GM18502 (cell line): ENCODE data around the gene NSD2.
"Not testable (repeated sequence)": the region's sequence is repeated elsewhere in the genome, so short reads cannot be mapped to it uniquely, and the experiment has no call there.

ENCODE experiments used
- ATAC-seq: cut with Tn5 transposase; IDR thresholded peaks from one replicate; pipeline ENCODE4 v1.9.1; 2021; ENCODE audit warnings: mild to moderate bottlenecking; ENCODE audit not compliant: unreplicated experiment, poor library complexity

The NSD2 gene

DNA sequence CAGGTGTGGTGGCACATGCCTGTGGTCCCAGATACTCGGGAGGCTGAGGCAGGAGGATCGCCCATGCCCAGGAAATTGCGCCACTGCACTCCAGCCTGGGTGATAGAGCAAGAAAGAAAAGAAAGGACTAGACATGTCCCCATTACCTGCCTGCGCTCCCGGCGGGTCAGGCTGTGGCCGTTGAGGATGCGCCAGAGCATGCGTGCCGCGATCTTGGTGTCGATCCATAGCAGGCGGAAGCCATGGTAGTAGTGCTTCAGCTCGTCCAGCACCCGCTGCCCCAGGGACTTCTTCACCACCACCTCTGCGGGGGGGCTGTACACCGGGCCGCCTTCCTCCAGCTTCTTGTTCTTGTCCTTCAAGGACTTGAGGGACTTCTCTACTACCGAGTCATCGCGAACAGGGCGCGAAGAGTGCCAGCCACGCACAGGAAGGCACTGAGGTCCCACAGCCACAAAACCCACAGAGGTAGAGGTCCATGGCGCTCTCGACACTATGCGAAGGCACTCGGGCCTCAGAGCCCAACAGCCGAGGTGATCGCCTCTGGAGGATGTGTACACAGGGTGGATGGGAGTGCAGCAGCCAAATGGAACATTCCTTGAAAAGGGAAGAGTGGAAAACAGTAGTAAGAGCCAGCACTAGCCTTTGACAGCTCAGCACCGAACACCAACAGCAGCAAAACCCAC is 29.8 kb upstream of the NSD2 start:
- ATAC-seq: no peak

DNA sequence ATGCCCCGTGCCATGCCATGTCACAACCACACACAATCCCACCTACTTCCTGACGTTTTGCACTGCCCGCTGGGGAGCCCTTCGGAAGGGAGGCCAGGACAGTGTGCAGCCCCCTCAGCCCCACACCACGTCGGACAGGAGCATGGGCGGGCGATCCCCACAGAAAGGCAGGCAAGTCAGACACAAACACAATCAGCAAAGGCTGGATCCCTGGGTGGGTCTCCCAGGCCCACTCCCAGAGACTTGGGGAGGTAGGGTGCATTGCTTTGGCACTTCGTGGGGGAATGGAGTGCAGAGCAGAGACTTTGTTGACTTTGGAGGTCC is 29.3 kb upstream of the NSD2 start:
- no peak for ATAC-seq

DNA sequence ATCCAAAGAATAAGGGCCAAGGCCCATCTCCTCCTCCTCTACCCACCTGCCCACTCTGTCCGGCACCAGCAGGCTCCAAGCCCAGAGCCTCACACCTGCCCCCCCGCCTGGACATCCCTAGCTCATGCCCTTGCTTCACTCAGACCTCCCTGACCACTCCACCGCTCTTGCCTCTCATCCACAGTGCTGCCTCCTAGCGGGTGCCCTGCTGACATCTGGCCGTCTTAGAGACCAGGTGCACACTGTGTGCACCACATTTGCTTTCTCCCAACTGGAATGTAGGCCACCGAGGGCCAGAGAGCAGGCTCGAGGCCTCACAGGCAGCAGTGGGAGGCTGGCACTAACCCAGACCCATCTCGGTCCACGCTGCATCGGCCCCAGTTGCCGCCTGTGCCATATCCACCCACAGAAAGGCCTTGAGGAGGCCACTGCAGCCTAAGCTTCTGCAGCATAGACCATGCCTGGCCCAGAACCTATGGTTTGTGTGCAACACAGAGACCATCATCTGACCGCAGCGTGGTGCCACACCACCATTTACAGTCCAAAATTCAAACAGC is 28.8 kb upstream of the NSD2 start:
- no peak for ATAC-seq

DNA sequence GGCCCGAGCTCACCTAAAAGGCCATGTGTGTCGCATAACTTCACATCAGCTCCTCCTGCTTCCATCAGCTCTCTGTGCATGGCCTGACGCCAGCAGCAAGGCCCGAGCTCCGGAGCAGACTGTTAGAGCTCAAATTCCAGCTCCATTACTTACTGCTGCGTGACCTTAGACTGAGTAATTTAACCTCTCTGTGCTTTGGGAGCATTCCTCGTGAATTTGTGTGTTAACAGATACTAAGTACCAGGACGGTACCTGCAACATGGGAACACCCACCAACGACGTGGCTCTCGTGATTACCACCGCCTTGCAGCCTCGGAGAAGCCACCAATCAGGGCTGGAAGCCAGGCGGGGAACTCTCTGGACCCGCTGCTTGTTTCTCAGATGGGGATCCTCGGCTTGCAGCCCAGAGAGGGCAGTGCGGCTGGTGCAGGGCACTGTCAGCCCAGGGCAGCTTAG is 28.2 kb upstream of the NSD2 start:
- ATAC-seq: no peak

DNA sequence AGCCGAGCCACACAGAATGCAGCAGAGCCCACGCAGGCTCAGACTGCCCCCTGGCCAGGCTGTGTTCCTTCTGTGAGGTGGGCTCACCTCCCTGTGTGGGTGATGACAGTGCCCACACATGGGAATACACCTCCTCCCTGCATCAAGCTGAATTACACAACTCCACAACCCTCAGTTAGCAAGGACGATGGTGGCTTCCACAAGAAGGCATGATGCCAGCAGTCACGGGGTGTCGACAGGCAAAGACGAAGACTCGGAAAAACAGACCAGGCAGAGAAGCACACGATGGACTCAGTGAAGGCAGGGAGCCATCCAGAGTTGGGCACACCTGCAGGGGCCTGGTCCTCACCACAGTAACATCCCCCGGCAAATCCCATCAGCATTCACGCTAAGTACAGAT is 27.3 kb upstream of the NSD2 start:
- no peak for ATAC-seq

DNA sequence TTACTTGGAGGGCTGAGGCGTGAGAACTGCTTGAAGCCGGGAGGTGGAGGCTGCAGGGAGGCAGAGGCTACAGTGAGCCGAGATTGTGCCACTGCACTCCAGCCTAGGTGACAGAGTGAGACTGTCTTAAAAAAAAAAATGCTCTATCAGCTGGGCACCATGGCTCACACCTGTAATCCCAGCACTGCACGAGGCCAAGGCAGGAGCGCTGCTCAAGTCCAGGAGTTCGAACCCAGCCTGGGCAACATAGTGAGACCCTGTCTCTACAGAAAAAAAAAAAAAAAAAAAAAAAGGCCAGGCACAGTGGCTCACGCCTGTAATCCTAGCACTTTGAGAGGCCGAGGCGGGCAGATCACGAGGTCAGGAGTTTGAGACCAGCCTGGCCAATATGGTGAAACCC is 26.6 kb upstream of the NSD2 start:
- not testable (repeated sequence) for ATAC-seq

DNA sequence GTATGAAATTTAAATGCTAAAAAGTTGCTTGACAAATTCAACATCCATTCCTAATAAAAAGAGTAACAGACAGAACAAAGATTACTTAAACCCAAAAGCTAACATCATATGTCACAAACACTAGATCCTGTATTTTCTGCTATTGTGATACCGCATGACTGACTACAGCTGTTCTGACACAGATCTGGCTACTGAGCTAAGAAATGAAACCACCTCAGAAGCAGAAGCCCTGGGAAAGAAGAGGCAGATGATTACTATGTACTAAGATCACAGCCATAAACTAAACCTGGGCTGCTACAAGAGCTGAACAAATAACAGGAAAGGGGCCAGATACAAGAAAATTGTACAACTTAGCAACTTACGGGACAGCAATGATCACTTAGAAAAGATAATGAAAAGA is 24.6 kb upstream of the NSD2 start:
- ATAC-seq: peak; percentile 45

DNA sequence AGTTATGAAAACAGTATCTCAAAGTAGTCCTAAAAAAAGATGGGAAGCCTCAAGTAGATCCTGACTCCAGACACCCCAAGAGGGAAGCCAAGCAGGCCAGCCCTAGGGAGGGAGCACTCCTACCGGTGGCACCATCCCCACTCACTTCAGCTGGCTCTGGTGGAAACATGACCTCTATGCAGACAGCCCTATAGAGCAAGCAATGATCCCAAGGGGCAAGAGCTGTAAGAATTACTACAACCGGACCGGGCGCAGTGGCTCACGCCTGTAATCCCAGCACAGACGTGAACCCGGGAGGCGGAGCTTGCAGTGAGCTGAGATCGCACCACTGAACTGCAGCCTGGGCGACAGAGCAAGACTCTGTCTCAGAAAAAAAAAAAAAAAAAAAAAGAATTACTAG is 20.9 kb upstream of the NSD2 start:
- ATAC-seq: no peak

DNA sequence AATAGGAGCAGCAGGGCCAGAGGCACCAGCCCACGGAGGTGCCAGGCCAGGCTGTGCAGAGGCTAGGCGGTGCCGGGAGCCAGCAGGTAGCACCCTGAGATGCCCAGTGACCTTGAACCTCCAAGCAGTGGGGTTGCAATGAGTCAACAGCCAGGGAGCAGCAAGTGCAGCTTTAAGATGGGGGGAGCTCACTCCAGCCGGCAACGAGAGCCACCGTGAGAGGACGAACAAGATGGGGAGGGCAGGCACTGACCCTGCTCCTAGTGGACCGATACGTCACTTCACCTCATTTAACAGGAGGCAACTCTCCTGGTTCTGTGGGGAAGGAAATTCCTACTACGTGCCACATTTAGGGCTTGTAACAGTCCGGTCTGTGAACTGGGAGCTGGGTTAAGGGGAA is 20.0 kb upstream of the NSD2 start:
- ATAC-seq: no peak

DNA sequence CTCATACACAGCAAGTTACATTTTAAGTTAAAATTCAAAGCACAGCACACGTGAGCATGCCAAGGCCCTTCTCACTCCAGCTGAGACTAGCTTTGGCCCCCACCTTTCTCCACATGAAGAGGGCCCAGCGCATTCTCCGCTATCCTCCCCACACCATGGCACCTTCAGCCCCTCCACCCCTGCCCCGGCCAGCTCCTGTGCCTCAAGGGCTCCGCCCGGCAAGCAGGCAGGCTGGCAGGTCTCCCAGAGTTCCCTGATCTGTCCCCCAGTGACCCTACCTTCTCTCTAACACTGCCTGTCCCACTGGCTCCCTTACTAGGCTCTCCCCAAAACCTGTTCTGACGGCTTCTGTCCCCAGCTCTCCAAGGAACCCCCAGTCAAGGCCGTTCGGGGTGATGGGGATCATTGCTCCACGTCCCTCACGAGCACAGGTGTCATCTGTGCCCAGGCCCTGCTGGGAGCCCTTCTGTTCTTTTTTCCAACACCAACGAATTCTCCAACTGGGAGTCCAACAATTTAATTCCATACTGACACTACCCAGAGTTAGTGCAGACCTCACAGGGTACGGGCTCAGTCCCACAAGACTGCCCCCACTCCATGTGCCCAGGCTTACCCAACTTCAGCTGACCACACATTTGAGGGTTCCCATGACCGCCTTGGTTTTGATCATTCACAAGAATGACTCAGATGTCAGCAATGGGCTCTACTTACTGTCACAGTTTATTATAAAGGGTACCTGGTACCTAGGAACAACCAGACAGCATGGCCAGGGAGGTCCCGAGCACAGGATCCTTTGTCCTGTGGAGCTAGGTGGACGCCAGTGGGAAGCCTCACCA is 19.4 kb upstream of the NSD2 start:
- ATAC-seq: no peak

DNA sequence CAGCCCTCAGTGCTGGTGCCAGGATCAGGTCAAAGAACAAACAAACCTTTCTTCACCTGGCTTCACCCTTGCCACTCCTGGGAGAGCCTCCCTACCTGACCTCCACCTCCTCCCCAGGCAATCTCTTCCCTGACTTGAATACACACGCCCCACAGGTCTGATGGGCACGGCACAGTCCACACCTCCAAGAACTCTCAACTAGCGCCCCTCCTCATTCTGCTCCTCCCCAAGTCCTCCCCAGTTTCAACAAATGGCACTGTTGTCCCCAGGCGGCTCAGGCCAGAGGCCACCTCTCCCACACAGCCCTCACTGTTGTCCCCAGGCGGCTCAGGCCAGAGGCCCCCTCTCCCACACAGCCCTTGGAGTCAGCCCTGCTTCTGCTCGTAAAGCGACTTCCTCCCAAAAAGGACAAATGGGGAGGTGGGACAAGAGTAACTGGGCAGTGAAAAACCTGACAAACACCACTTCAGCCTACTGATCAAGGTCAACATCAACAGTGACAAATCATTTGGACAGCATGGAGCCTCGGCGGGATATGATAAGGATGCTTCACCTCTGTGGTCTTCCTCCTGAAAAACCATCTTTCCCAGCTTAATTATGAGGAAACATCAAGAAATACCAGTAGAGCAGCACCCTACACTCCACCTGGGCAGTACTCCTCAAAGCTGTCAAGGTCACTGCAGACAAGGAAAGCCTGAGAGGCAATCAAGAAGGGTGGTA is 18.1 kb upstream of the NSD2 start:
- no peak for ATAC-seq

DNA sequence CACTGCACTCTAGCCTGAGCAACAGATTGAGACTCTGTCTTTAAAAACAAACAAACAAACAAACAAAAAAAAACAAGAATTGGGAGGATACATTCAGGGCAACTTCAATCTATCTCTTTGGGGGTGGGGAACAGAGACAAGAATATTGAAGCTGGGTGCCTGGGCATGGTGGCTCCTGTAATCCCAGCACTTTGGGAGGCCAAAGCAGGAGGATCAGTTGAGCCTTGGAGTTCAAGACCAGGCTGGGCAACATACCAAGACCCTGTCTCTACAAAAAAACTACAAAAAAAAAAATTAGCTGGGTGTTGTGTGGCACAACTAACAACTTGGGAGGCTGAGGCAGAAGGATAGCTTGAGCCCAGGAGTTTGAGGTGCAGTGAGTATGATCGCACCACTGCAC is 16.4 kb upstream of the NSD2 start:
- no peak for ATAC-seq

DNA sequence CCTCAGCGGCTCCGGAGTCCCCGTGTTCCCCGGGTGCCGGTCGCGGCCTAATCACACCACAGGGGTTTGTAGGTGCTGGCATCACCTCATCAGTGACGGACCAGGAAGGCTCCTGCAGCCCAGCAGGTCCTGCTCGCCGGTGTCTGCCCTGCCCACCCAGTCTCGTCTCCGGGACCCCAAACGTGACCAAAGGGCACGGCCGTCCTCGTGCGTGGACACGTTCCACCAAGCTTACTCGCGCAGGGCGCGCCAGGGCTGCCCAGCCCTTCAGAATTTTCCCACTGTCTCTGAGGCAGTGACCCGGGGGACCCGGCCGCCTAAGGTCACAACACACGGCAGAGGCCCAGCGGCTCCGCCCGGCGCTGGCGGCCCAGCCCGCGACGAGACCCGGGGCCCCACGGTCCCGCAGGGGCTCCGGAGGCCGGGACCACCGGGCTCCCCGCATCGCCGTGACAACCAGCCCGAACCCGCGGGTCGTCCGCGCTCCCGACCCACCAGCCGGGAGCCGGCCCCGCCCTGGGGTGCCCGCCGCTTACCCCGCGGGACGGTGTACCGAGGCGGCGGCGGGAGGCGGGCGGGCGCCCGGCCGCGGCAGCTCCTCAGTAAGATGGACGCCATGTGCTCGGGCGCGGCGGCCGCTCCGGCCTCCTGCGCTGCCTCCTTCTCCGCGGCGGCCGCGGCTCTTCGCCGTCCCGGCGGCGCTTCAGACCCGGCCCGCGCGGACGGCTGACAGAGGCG is 15.7 kb upstream of the NSD2 start:
- peak; percentile 29 for ATAC-seq

DNA sequence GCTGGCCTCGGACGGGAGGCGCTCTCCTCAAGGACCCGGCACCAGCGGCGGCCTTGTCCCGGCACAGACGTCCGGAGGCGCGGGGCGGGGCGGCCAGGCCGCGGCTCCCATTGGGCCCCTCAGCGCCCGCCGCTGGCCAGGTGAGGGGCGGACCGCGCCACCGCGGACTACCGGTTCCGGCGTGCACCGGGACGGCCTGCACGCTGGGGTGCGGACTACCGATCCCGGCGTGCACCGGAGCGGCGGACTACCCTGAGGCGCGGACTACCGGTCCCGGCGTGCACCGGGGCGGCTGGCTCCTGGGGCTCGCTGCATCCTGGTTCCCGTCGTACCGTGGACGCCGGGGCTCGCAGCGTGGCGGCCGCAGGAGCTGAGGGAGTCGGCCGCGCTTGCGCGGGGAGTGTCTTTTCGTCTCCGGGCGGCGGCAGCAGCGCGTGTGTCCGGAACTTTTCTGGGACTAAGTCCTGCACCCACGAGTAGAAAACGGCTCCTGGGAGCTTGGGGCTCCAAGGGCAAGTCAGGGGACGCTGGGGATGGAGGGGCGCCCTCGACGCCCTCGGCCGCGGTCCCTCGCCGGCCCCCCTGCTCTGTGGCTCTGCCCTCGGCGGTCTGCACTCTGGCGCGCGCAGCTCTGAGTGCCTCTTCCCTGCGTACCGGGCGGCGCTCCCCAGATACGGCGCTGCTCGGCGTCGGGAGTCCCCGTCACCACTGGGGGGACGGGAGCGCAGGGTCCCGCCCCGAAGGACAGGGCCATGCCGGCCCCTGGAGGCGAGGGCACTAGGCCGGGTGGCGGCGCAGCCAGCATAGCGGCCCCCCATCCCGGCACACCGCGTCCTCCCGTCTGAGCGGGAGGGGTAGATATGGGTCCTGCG is 14.9 kb upstream of the NSD2 start, which contains the start of gene LETM1:
LETM1 (minus strand) TSS at position 86 of the 872 bp plus-strand sequence. CDS start 206 bp downstream, outside the sequence.
- ATAC-seq: peak; percentile 89

DNA sequence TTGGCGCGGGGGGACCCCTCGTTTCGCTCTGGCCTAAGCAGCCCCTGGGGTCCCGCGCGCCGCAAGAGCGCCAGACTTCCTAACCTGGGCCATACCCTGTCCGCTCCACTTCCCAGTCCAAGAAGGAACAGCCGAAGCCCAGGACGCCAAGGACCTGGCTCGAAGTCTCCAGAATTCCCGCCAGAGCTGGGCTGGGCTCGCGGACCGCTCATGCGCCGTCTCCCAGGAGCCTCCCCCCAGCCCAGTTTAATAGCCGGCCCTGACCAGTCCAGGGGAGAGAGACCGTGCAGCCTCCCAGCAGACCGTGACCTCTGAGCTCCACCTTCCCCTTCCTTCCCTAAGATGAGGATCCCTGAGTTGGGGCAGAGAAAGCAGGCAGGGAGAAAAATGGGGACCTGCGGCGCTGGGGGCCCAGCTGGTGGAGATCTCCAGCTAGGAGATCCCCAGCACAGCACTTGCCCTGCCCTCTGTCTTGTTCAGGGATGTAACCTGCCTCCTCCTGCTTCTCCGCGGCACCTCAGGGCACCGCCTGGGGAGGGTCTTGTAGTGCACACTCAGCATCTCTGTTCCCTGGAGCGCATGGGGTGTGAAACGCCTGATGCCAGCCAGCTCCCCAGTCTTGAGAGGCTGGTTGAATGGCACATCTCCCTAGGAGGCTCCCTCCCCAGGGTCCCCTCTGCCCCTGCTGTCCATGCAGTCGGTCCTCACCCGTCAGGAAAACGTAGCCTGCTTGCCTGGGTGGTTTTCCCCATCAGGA is 14.1 kb upstream of the NSD2 start:
- ATAC-seq: no peak

DNA sequence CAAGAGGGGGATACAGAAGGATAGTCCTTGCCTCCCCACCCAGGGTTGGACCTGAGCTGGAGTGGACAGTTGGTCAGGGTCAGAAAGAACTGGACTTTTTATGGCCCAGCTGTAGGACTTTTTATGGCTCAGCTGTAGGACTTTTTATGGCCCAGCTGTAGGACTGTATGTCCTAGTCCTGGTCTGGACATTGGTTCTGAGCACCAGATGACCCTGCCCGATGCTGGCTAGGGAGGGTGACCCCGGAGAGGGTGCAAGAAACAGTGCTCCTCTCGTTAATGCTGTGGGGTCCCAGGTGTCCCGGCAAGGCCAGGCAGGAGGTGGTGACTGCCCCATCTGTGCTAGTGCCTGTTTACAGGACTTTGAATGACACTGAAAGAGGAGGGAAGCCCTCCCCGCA is 13.3 kb upstream of the NSD2 start:
- ATAC-seq: no peak

DNA sequence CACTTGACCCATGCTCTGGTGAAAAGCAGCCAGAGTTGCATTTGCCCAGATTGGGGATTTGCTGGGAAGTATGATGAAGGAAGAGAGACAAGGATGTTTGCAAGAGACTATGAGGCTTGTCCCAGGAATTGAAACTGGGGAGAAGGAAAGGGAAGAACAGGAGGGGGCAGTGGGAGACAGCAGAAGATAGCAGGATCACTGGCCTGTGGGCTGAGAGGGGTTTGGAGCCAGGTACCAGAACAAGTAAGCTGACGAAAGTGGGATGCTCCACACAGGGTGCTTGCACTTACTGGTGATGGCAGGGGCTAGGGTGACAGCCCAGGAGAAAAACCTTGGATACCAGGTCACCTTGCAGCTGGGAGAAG is 11.8 kb upstream of the NSD2 start:
- ATAC-seq: no peak

DNA sequence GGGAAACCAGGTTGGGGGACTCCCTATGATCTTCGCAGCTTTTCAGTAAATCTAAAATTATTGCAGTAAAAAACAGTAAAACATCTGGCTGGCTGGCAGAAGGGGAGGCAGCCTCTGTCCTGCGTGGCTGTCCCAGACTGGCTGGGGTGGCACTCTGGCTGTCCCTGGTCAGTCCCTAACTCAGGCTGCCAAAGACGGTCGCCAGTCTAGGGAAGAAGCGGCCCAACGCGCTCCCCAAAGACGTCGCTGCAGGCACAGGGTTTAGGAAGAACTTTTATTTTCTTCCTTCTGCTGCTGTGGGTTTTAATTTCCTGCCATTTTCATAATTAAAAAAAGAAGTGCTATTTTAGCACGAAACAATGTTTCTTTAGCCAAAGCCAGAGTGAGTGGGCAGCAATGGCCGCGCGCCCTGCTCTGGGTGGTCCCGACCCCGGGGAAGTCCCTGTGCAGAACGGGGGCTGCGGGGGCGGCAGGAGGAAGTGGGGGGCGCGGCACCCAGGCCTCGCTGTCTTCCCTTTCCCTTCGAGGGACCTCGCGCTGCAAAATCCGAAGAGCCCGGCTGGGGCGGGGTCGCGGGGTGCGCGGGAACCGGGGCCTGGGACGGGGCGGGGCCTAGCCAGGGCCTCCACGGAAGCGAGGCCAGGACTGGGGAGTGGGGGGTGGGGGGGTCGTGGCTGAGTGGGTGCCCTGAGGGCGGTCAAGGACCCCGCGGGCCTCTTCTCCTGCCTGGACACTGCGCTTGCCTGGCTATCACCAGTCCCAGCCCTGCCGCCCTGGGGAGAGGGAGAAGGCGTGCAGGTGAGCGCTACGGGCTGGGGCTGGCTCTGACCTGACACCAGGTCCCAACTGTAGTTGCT is 8.9 kb upstream of the NSD2 start:
- ATAC-seq: no peak
